Measurements from ENCODE around the gene SIGLEC9.
"Not testable (repeated sequence)": the region's sequence is repeated elsewhere in the genome, so short reads cannot be mapped to it uniquely, and the experiment has no call there.

SIGLEC9 gene

DNA sequence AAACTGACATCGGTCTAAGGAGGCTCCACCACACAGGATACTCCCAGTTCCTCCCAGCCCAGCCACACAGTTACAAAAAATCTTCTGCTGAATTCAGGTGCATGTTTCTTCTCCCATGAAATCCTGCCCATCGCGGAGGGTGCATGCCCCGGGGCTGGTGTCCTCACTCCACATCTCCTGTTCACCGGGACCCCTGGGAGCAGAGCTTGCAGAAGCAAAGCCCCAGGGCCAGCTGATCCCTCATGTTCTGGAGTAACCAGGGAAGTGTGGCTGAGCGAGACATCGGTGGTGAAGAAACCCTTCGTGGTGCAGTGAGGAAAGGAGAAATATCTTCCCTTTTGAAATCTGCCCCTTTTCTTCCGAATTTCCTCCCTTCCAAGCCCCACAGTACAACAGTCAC, 904 bp upstream of the SIGLEC9 start:
- DNase-seq = no peak

DNA sequence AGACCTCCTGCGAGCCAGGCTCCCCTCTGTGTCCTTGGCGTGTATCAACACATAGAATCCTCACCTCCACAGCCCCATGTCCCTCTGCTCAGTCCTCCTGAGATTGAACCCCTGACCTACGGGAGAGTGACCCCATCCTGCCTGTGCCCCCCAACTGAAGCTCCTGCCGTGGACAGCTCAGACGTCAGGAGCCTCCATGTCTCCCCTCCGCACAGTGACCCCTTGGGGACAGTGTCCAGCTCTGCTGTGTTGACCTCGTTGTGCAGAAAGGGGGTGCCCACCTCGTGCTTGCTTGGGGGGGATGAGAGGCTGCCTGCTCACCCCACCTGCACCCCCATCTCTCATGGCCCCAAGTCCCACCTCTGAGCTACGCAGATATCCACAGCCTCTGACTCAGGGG, 490 bp upstream of the SIGLEC9 start:
- DNase-seq = no peak

DNA sequence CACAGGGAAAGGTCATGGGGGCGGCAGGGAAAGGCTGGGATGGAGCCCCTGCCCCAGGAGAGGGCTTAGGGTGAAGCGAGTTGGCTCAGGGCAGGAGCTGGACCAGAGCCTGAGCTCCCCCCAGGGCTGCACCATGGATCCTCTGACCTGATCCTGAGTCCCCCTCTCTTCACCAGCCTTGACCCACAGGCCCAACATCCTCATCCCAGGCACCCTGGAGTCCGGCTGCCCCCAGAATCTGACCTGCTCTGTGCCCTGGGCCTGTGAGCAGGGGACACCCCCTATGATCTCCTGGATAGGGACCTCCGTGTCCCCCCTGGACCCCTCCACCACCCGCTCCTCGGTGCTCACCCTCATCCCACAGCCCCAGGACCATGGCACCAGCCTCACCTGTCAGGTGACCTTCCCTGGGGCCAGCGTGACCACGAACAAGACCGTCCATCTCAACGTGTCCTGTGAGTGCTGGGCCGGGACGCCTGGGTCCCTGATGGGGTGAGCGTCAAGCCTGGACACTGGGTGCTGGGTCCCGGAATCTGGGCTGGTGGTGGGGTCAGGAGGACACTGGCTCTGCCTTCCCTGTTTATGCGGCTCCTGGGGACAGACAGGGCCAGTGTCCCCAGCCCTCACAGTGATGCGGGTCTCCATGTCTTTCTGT, 842 bp downstream of the SIGLEC9 start:
- no peak for DNase-seq

DNA sequence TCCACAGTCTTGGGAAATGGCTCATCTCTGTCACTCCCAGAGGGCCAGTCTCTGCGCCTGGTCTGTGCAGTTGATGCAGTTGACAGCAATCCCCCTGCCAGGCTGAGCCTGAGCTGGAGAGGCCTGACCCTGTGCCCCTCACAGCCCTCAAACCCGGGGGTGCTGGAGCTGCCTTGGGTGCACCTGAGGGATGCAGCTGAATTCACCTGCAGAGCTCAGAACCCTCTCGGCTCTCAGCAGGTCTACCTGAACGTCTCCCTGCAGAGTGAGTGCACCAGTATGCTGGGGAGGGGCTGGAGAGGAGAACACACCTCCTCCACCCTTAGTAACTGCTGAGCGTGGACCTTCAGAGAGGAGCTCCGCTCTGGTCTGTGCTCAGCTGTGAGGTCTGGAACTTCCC, 2.3 kb downstream of the SIGLEC9 start:
- no peak for DNase-seq

DNA sequence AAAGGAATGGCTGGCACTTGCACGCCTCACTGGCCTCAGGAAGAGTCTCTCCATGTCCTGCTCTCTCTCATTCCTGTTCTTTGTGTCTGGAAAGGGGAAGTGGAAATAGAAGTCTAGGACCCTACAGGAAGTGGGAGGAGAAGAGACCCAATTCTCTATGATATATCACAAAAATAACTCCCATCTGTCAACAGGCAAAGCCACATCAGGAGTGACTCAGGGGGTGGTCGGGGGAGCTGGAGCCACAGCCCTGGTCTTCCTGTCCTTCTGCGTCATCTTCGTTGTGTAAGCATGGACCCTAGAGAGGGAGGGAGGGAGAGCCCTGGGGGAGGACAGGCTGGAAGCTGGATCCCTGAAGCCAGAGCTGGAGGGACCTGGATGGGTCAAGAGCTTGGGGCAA, 3.0 kb downstream of the SIGLEC9 start:
- DNase-seq = peak; percentile 49

DNA sequence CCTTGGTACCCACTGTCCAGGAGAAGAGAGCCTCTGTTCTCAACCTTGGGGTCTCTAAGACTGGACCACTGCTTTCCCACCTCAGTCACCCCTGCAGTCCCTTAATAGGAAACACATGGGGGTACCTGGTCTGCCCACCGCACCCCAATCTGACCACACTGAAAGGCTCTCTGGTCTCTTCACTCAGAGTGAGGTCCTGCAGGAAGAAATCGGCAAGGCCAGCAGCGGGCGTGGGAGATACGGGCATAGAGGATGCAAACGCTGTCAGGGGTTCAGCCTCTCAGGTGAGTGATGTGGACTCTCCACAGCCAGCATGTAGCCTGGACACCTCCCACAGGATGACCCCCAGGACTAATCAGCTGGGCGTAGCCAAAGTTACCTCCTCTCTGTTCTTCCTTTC, 3.5 kb downstream of the SIGLEC9 start:
- no peak for DNase-seq

DNA sequence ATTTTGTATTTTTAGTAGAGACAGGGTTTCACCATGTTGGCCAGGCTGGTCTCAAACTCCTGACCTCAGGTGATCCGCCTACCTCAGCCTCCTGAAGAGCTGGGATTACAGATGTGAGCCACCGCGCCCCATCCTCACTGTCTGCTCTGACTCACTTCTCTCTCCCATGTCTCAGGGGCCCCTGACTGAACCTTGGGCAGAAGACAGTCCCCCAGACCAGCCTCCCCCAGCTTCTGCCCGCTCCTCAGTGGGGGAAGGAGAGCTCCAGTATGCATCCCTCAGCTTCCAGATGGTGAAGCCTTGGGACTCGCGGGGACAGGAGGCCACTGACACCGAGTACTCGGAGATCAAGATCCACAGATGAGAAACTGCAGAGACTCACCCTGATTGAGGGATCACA, 5.0 kb downstream of the SIGLEC9 start:
- DNase-seq = no peak

DNA sequence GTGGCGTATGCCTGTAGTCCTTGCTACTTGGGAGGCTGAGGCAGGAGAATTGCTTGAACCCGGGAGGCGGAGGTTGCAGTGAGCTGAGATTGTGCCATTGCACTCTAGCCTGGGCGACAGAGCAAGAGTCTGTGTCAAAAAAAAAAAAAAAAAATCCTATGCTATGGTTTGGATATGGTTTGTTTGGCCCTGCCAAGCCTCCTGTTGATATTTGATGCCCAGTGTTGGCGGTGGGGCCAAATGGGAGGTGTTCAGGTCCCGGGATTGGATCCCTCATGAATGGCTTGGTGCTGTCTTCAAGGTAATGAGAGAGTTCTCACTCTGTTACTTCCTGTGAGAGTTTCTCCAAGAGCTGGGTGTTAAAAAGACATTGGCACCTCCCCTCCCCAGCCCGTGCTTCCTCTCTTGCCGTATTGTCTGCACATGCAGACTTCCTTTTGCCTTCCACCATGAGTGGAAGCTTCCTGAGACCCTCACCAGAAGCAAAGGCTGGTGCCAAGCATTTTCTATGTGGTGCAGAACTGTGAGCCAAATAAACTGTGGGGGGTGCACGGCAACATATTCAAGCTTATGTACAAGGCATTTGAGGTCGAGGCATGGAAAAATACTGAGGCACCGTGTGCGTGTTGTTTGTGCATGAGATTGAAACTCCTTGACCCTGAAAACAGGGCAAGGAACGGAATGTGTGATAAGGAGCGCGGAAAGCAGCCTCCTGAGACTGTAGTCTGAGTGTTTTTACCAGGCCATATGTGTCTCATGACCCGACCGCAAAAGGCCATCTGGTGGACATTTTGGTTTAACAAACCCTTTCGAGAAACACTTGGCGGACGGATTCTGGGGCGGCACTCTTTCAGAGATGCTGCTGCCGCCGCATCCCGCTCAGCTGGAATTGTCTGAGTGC, 7.3 kb downstream of the SIGLEC9 start:
- peak; percentile 45 for DNase-seq

DNA sequence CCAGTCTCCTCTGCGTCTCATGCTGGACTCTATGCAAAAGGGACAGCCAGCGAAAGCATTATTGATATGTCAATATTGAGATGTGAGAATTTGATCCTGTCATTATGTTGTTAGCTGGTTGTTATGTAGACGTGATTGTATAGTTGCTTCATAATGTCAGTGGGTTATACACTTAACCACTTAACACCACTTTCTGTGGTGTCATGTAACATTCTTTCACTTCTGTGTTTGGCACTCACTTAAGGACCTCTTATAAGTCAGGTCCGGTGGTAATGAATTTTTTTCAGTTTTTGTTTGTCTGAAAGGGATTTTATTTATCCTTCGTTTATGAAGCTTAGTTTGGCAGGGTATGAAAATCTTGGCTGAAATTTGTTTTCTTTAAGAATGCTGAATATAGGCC, 10.3 kb downstream of the SIGLEC9 start:
- DNase-seq = no peak

DNA sequence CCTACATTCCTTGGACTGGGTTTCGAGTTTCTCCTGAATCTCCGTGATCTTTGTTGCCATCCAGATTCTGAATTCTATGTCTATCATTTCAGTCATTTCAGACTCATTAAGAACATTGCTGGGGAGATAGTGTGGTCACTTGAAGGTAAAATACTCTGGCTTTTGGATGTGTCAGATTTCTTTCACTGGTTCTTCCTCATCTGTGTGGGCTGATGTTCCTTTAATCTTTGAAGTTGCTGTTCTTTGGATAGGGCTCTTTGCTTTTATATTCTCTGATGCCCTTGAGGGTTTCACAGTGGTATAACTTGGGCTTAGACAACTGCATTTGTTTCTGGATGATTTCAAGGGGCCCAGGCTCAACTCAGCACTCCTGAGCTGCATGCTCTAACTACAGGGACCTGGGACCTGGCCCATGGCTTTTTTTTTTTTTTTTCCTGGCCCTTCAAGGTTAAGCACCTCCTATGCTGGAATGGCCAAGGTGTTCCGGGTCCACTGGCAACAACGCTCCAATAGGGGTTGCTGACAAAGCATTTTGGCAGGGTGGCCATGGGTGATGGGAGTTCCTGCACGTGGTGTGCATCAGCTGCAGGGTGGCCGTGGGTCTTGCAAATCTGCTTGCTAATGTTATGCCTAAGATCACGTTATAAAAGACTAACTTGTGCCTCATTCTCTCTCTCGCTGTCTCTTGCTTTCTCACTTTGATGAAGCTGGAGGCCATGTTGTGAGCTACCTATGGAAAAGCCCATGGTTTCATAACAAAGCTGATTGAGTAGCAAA, 11.5 kb downstream of the SIGLEC9 start:
- no peak for DNase-seq

DNA sequence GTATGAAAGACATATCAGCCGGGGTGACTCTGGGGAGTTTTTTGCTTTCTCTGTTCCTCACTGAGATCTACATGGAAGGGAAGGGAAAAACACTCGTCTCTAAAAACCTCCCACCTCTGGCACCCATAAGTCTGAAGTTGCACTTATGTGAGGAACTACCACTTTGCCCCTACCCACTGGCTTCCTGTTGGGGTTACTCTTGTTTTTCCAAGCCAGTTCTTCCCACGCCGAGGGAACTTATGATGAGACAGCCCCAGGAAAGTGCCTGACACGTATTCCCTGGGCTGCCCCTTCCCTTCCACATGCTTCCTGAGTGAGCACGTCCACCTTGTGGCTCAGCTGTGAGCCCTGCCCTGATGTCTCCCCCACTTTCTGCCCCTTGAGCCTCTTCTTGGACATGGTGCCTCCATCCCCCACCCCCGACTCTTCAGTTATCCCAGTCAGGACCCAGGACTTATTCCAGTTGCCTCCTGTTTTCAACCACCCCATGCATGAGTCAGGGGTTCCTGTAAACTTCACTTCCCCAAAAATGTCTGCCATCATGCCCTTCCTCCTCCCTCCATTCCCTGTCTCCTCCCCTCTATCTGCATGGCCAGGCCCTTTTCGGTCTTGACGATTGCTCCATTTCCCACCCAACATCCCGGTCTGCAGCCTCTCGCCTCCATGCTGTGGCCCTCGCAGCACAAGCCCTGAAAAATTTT, 12.3 kb downstream of the SIGLEC9 start:
- no peak for DNase-seq

DNA sequence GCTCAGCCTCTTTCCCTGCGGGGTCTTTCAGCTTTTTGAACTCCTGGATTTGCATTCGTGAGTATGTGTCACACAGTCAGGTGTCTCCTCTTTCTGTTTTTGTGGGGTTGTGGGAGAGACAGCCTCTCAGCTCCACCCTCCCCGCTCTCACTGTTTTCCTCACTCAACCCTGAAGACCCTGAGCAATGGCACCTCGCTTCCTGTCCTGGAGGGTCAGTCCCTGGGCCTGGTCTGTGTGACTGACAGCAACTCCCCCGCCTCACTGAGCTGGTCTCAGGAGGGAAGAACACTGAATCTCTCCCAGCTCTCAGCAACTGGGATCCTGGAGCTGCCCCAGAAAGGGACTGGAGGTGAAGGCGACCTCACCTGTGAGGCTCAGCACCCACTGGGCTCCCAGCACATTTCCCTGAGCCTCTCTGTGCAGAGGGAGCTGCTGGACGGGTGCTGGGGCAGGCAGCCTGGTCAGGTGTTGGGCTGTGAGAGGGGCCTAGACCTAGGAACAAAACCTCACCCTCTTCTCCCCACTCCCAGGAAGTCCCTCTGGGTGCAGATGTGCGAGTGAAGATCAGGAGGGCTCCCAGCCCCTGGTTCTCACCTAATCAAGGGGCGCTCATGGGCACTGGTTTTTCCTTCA, 13.2 kb downstream of the SIGLEC9 start:
- no peak for DNase-seq

DNA sequence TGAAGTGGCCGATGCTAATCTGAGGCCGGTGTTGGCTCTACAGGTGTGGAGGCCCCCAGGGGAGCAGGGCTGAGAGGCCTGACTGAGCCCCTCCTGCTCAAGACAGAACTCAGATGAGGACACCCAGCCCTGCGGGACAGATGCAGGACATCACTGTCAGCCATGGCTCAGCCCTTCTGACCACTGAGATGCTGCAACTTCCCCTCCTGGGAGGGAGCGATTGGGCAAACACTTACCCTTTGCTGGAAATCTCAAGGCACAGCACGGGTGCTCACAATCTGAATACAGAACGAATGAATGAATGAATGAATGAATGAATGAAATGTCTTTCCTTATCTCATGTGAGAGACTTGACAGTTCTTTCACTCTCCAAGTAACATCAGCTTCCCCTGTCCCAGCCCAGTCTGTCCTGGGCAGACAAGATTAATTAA, 13.9 kb downstream of the SIGLEC9 start:
- DNase-seq = no peak

DNA sequence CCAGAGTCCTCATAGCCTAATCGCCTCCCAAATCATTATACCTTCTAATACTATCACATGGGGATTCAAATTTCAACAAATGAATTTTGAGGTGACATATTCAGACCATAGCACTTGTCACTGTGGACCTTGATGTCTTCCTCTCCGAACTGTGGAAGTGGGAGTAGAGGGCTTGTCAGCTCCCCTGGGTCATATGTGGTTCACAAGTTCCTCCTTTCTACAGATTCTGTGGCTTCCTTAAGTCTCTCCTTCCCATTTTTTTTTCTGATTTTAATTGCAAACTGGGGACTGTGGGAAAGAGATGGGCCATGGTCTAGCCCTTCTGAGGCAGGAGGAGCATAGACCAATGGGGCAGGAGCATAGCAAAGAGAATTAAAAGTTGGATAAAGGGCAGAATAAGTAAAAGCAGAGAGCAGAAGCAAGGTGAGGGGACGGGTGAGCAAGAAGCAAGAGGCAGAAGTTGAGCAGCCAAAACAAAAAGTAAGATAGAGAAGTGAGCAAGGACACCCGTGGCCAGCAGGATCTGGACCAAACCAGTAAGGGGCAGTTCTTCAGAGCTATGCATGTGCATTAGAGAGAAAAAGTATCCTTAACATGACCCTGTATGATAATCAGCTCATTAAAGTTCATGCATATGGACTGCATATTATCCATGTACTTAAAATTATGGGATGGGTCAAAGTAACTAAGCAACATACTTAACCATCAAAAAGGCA, 14.8 kb downstream of the SIGLEC9 start:
- DNase-seq = no peak

DNA sequence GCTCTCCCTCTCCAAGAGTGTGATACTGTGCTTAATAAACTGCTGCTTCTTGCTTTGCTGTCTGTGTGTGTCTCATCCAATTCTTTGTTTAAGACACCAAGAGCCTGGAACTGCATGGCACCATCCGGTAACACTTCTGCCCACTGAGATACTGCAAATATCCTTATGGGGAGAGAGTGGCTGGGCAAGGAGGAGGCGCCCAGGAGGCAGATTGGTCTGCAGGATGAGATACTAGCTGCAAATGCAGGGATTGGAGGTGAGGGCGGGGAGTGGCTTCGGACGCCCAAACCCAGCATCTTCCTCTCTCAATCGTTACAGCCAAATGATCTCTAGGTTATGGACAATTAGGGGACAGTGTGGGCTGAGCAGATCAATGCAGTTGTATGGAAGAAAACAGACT, 15.7 kb downstream of the SIGLEC9 start:
- DNase-seq = no peak

DNA sequence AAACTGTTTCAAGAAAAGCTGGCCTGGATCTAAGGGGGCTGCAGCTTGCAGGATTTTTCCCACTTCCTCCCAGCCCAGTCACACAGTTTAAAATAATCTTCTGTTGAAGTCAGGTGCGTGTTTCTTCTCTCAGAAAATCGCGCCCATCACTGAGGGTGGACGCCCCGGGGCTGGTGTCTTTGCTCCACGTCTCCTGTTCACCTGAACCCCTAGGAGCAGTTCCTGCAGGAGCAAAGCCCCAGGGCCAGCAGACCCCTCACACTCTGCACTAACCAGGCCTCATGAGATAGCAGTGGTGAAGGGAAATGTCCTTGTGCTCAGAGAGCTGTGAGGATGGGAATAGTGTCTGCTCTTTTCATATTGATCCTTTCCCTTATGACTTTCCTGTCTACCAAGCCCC, 16.5 kb downstream of the SIGLEC9 start:
- no peak for DNase-seq

DNA sequence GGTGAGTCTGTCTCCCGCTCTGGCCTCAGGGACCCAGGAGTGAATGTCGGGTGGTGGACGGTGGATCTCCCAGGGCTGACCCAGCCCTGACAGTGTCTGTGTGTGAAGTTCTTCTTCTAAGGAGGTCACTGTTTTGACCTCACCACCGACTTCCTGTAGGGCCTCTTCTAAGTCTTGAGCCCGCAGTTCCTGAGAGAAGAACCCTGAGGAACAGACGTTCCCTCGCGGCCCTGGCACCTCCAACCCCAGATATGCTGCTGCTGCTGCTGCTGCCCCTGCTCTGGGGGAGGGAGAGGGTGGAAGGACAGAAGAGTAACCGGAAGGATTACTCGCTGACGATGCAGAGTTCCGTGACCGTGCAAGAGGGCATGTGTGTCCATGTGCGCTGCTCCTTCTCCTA, 17.4 kb downstream of the SIGLEC9 start, which contains the start of gene SIGLEC7:
TSS of gene SIGLEC7 (plus strand) at position 183 of the 400 bp plus-strand sequence. CDS start at position 252, 69 bp downstream.
- no peak for DNase-seq

DNA sequence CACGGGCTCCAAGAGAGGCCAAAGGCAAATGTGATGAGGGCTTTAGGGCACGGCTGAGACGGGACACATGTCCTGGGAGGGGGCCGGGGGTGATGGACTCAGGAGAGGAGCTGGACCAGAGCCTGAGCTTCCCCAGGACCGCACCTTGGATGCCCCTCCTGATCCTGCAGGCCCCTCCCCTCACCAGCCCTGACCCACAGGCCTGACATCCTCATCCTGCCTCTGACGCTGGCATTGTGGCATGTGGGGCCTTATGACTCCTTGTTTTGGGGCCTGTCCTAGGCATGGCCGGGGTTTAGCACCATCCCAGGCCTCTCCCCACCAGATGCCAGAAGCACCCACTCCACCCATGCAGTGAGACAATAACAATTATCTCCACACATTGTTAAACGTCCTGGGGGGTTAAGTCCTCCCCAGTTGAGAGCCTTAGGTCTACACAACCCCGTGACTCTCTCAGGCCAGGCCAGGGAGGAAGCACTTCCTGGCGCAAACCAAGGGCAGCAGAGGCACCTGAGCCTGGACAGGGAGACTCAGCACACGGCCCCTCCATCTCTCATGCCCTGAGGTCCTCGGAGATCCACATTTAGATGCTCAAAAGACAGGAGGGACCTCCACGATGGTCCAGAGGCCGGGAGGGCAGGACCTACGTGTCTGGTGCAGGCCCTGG, 18.2 kb downstream of the SIGLEC9 start:
- not testable (repeated sequence) for DNase-seq

DNA sequence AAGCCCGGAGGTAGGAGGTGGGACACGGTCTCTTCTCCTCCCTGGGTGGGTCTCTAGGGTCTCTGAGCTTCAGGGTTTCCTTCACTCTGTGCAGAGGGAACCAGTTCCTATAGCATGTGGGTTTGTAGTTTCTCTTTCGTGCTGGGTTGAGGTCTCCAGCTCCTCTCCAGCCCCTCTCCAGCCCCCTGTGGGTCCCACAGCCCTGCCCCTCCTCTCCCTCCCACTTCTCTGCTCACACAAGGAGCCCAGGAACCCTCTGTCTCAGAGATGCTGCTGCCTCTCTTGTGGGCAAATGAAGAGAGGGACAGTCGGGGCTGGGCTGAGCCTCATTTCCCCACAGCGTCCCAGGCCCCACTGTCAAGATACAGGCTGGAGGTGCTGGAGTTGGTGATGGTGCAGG, 18.8 kb downstream of the SIGLEC9 start:
- DNase-seq = no peak

DNA sequence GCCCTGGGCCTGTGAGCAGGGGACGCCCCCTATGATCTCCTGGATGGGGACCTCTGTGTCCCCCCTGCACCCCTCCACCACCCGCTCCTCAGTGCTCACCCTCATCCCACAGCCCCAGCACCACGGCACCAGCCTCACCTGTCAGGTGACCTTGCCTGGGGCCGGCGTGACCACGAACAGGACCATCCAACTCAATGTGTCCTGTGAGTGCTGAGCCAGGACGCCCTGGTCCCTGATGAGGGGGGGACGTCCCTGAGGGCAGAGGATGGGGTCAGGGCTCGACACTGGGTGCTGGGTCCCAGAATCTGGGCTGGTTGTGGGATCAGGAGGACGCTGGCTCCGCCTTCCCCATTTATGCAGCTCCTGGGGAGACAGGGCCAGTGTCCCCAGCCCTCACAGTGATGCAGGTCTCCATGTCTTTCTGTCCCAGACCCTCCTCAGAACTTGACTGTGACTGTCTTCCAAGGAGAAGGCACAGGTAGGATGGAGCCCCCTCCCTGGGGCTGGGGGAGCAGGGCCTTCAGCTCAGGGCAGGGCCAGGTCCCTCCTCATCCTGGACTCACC, 19.9 kb downstream of the SIGLEC9 start:
- DNase-seq = no peak
